ENCODE results near the gene CDHR3.
"Not testable (repeated sequence)": the region's sequence is repeated elsewhere in the genome, so short reads cannot be mapped to it uniquely, and the experiment has no call there.

Gene CDHR3
- 0.70 to 16.4 reads per million in 2 experiments for total RNA-seq

- no peak for DNase-seq (ENCODE audit: low read depth)
Observed at GRCh38 chr7:105963038-105963667, at the start of gene CDHR3. Gene CDHR3 (plus strand): TSS chr7:105963264. CDS start chr7:105963319, 55 bp downstream.

GRCh38 chr7:105913947-105914346 lies 49.1 kb upstream of the CDHR3 start:
- no peak for DNase-seq (ENCODE audit: low read depth)

- no peak for DNase-seq (ENCODE audit: low read depth)
Observed at GRCh38 chr7:105916603-105917002, 46.5 kb upstream of the CDHR3 start.

GRCh38 chr7:105917659-105918058 lies 45.4 kb upstream of the CDHR3 start:
- DNase-seq (ENCODE audit: low read depth) = no peak

- no peak for DNase-seq (ENCODE audit: low read depth)
Observed at GRCh38 chr7:105920766-105921165, 42.3 kb upstream of the CDHR3 start.

GRCh38 chr7:105924945-105925344 lies 38.1 kb upstream of the CDHR3 start:
- DNase-seq (ENCODE audit: low read depth) = no peak

- DNase-seq (ENCODE audit: low read depth) = no peak
Observed at GRCh38 chr7:105926131-105926530, 36.9 kb upstream of the CDHR3 start.

GRCh38 chr7:105931179-105931578 lies 31.9 kb upstream of the CDHR3 start:
- DNase-seq (ENCODE audit: low read depth) = no peak

GRCh38 chr7:105932835-105933477 lies 30.1 kb upstream of the CDHR3 start:
- DNase-seq (ENCODE audit: low read depth) = no peak

GRCh38 chr7:105934572-105935185 lies 28.4 kb upstream of the CDHR3 start:
- no peak for DNase-seq (ENCODE audit: low read depth)

- no peak for DNase-seq (ENCODE audit: low read depth)
Observed at GRCh38 chr7:105935250-105935649, 27.8 kb upstream of the CDHR3 start.

GRCh38 chr7:105937411-105937810 lies 25.7 kb upstream of the CDHR3 start:
- no peak for DNase-seq (ENCODE audit: low read depth)

- DNase-seq (ENCODE audit: low read depth) = no peak
Observed at GRCh38 chr7:105940109-105940508, 23.0 kb upstream of the CDHR3 start.

- no peak for DNase-seq (ENCODE audit: low read depth)
Observed at GRCh38 chr7:105941596-105941995, 21.5 kb upstream of the CDHR3 start.

GRCh38 chr7:105943486-105943885 lies 19.6 kb upstream of the CDHR3 start:
- DNase-seq (ENCODE audit: low read depth) = no peak

GRCh38 chr7:105945848-105946247 lies 17.2 kb upstream of the CDHR3 start:
- no peak for DNase-seq (ENCODE audit: low read depth)

GRCh38 chr7:105951597-105951996 lies 11.5 kb upstream of the CDHR3 start:
- no peak for DNase-seq (ENCODE audit: low read depth)

GRCh38 chr7:105952917-105953595 lies 10.0 kb upstream of the CDHR3 start:
- DNase-seq (ENCODE audit: low read depth) = no peak

GRCh38 chr7:105954711-105955110 lies 8.4 kb upstream of the CDHR3 start:
- DNase-seq (ENCODE audit: low read depth) = no peak

GRCh38 chr7:105955651-105956466 lies 7.2 kb upstream of the CDHR3 start:
- not testable (repeated sequence) for DNase-seq (ENCODE audit: low read depth)

- DNase-seq (ENCODE audit: low read depth) = no peak
Observed at GRCh38 chr7:105958012-105958411, 5.1 kb upstream of the CDHR3 start.

GRCh38 chr7:105962353-105962752 lies 711 bp upstream of the CDHR3 start:
- no peak for DNase-seq (ENCODE audit: low read depth)
